Mesothelial cell of epicardium (in vitro differentiated cells): ENCODE results near the gene CSH1. TPM values are rescaled to one million over a fixed set of nuclear protein-coding genes. Genes with fewer than 3 reads are reported as not detected.

Experiments
- DNase-seq, 2 experiments: peaks; one replicate each; pipeline ENCODE4 v3.0.0; 2021; ENCODE audit warnings: low spot score in 2 of 2; ENCODE audit not compliant: unreplicated experiment in 2 of 2
- H3K27ac Mint-ChIP-seq: 2 replicates; pipeline ENCODE4 v1.8.0; 2021; ENCODE audit warnings: mixed read lengths
- H3K27me3 Mint-ChIP-seq: 2 replicates; pipeline ENCODE4 v1.8.0; 2021; ENCODE audit warnings: low read depth, mixed read lengths
- H3K36me3 Mint-ChIP-seq: 2 replicates; pipeline ENCODE4 v1.8.0; 2021; ENCODE audit warnings: mixed read lengths
- H3K4me1 Mint-ChIP-seq: 2 replicates; pipeline ENCODE4 v1.8.0; 2021; ENCODE audit warnings: mixed read lengths
- H3K4me3 Mint-ChIP-seq: 2 replicates; pipeline ENCODE4 v1.8.0; 2021; ENCODE audit warnings: mild to moderate bottlenecking, moderate library complexity, mixed read lengths
- H3K9me3 Mint-ChIP-seq: 2 replicates; pipeline ENCODE4 v1.8.0; 2021; ENCODE audit warnings: mixed read lengths
- total RNA-seq: library from RNA; stranded (reverse); gene quantifications from 3 replicates; pipeline ENCODE4 v1.2.1, GENCODE V29; 2021
- TF ChIP-seq, protein P1 (sequence below): fragments of 200-600 bp; sonication (generic); IDR thresholded peaks from one replicate; pipeline ENCODE4 v1.5.0; 2021; ENCODE audit warnings: antibody characterized with exemption; ENCODE audit not compliant: unreplicated experiment

Gene CSH1
- total RNA-seq, 1 donor from 2014 or later, result not detected

DNA sequence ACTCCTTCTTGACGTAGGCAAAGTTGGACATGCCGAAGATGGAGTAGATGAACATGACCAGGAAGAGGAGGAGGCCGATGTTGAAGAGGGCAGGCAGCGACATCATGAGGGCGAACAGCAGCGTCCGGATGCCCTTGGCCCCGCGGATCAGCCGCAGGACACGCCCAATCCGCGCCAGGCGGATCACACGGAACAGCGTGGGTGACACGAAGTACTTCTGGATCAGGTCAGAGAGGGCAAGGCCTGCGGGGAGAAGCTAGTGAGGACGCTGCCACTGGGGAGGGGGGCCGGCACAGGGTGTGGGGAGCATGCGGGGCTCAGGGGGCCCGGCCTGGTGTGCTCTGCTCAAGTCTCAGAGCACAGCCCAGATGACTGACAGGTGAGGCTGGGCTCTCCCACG is 45.4 kb upstream of the CSH1 start:
- Mint-ChIP-seq H3K27me3 (peaks cover 2% of the 10 kb centered on the region), H3K27ac (no peak overlapping the region), H3K9me3 (no peaks in the 10 kb centered on the region), H3K4me3 (no peak overlapping the region), H3K4me1 (peaks cover 2% of the 10 kb centered on the region), H3K36me3 (no peaks in the 10 kb centered on the region)
- TF ChIP-seq, protein P1, sequence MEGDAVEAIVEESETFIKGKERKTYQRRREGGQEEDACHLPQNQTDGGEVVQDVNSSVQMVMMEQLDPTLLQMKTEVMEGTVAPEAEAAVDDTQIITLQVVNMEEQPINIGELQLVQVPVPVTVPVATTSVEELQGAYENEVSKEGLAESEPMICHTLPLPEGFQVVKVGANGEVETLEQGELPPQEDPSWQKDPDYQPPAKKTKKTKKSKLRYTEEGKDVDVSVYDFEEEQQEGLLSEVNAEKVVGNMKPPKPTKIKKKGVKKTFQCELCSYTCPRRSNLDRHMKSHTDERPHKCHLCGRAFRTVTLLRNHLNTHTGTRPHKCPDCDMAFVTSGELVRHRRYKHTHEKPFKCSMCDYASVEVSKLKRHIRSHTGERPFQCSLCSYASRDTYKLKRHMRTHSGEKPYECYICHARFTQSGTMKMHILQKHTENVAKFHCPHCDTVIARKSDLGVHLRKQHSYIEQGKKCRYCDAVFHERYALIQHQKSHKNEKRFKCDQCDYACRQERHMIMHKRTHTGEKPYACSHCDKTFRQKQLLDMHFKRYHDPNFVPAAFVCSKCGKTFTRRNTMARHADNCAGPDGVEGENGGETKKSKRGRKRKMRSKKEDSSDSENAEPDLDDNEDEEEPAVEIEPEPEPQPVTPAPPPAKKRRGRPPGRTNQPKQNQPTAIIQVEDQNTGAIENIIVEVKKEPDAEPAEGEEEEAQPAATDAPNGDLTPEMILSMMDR, result no peak
- no peak for DNase-seq

DNA sequence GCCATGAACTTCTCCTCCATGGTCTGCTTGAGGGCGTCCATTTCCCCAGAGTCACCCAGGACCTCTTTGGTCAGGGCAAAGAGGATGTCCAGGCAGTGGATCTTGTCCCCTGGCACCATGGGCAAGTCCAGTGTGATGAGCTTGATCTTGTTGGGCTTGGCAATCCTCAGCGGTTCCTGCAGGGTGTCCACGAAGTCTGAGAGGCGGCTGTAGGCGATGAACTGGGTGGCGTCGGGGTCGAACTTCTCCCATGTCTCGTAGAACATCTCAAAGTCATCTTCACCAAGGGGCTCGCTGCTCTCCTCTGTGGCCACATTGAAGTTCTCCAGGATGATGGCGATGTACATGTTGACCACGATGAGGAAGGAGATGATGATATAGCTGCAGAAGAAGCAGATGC is 44.8 kb upstream of the CSH1 start:
- DNase-seq, result no peak
- no peaks in the 10 kb centered on the region for H3K9me3 Mint-ChIP-seq
- H3K27me3 Mint-ChIP-seq, result peaks cover 3% of the 10 kb centered on the region
- no peaks in the 10 kb centered on the region for H3K36me3 Mint-ChIP-seq
- H3K27ac Mint-ChIP-seq, result no peak overlapping the region
- TF ChIP-seq, protein P1, result no peak
- no peaks in the 10 kb centered on the region for H3K4me1 Mint-ChIP-seq
- no peak overlapping the region for H3K4me3 Mint-ChIP-seq

DNA sequence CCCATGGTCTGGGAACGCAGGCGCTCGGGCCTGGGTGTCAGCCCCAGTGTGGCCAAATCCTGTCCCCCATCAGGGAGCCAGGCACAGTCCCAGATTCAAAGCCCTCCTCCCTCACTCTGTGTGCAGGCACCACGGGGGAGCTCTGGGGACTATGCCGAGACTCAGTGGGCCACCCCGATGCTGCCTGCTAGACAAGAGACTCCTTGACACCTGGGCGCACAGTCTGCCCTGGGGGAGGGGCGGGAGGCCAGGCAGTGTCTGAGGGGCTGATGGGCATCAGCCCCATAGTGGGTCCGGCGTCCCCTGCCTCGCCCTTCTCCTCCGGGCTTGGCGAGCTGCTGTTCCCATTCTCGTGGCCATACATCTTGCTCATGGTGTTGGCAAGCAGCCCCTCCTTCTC is 44.2 kb upstream of the CSH1 start:
- Mint-ChIP-seq H3K36me3 (no peaks in the 10 kb centered on the region), H3K4me3 (no peak overlapping the region), H3K9me3 (no peaks in the 10 kb centered on the region), H3K27ac (no peak overlapping the region), H3K4me1 (no peaks in the 10 kb centered on the region), H3K27me3 (peaks cover 4% of the 10 kb centered on the region)
- DNase-seq, result no peak
- TF ChIP-seq, protein P1, result no peak

DNA sequence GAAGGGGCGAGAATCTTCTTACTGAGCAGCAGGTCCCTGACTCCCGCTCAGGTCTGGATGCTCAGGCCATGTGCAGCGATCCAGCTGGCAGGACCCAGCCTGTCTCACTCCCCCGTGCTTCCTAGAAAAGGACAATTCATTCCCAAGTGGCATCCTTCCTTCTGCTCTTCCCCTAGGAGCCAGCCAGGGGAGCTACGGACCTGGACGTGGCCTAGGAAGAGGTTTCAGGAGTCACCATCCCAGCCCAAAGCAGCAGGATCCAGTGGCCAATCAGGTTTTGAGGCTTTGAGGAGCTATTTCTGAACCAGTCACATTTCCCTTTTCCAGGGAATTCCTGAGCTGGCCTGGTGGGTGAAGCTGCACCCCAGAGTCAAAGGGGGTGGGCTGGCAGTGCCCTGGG is 43.5 kb upstream of the CSH1 start:
- Mint-ChIP-seq H3K27ac (no peak overlapping the region), H3K27me3 (peaks cover 4% of the 10 kb centered on the region), H3K9me3 (no peaks in the 10 kb centered on the region), H3K36me3 (no peaks in the 10 kb centered on the region), H3K4me1 (no peaks in the 10 kb centered on the region), H3K4me3 (no peak overlapping the region)
- TF ChIP-seq, protein P1, result no peak
- DNase-seq, result no peak

DNA sequence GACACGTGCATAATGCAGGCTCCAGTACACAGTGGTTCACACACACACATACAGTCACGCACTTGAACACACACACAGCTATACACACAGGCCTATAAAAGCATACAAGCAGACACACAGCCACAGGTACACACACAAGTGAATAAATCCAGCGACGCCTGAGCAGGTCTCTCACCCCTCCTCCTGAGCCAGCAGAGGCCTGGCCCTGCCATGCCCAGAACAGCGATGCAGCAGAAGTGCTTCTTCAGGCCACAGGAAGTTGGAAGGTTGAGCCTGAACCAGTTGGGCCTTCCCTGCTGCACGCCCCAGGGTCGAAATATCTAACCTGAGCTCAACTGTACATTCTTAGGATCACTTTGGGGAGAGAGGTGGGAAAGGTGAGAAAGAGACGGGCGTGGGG is 43.0 kb upstream of the CSH1 start:
- no peak for DNase-seq
- Mint-ChIP-seq H3K9me3 (no peaks in the 10 kb centered on the region), H3K36me3 (no peaks in the 10 kb centered on the region), H3K4me3 (no peak overlapping the region), H3K27me3 (peaks cover 4% of the 10 kb centered on the region), H3K27ac (no peak overlapping the region), H3K4me1 (no peaks in the 10 kb centered on the region)
- TF ChIP-seq, protein P1, result no peak

DNA sequence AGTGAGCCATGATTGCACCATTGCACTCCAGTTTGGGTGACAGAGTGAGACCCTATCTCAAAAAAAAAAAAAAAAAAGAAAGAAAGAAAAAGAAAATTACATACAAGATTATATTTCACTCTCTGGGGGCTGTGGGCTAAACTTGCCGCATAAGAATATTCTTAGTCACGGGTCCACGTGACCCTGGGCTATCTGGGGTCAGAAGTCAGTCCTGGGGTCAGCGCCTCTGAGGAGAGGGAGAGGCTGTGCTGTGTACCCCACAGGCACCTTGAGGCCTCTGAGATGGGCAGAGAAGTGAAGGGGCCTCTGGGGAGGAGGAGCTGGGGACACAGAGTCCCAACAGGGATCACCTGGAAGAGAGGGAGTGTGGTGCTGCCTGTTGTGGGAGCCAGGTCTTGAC is 41.5 kb upstream of the CSH1 start:
- no peak overlapping the region for H3K27ac Mint-ChIP-seq
- H3K27me3 Mint-ChIP-seq, result peaks cover 4% of the 10 kb centered on the region
- TF ChIP-seq, protein P1, result no peak
- H3K4me1 Mint-ChIP-seq, result no peaks in the 10 kb centered on the region
- no peaks in the 10 kb centered on the region for H3K9me3 Mint-ChIP-seq
- no peak overlapping the region for H3K4me3 Mint-ChIP-seq
- no peak for DNase-seq
- H3K36me3 Mint-ChIP-seq, result no peaks in the 10 kb centered on the region
